H7 (cell line): ENCODE measurements around the gene BABAM2. TPM values are rescaled to one million over a fixed set of nuclear protein-coding genes. Genes with fewer than 3 reads are reported as not detected.

Experiments used
- DNase-seq: peaks from one replicate; pipeline ENCODE4 v3.0.0; 2012
- H3K27me3 ChIP-seq: 2 replicates; pipeline ENCODE4 v1.6.0; 2011; ENCODE audit warnings: mild to moderate bottlenecking, low read length; ENCODE audit not compliant: control insufficient read depth, insufficient read depth
- H3K36me3 ChIP-seq: replicated peaks from 2 replicates; pipeline ENCODE4 v1.5.1; 2011; ENCODE audit warnings: low read length; ENCODE audit not compliant: control insufficient read depth, insufficient read depth
- H3K4me3 ChIP-seq: 2 replicates; pipeline ENCODE4 v1.5.1; 2011; ENCODE audit warnings: low read depth, mild to moderate bottlenecking, control low read depth, low read length, moderate library complexity; ENCODE audit not compliant: insufficient read depth
- total RNA-seq: library from RNA; depleted of rRNA; stranded (reverse); fragments of >200 nt; shearing (Covaris generic); gene quantifications from 2 replicates; pipeline ENCODE4 v1.2.3, GENCODE V29; 2014

The BABAM2 gene
- total RNA-seq, 1 experiment from 2014 or later, result 25.3 TPM

DNA sequence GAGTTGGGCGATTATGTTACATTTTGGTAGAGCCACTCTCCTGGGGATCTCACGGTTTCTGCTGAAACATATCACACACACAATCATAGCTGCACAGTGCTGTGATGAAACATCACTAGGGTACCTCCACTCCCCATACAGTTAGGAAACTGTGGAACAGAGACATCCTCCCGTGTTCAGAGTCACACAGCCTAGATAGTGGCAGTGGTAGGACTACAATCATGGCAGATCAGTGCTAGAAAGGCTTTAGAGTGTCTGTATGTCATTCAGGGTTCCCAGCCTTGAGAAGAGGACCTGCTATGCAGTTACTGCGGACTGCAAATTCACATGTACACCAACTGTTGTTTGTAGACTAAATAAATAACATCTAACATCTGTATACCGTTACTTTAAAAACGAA, 291.8 kb downstream of the BABAM2 start:
- no peak for DNase-seq
- no peak overlapping the region for H3K4me3 ChIP-seq

DNA sequence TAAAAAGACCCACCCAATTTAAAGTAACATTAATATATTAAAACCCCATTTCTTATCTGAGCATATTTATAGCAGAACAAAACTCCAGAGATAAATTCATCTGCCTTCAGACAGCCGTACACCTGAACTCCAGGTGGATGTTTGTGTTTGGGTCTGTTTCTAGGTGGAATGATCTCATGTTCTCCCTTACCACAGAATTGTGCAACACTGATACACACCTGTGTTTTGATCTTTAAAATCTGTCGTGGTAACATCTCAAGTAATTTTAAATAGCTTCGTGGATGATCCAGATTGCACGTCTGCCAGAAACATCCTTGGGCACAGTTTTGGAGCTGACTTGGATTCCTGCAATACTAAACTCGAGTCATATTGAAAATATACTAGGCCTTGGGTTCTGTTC, 294.6 kb downstream of the BABAM2 start:
- Histone ChIP-seq H3K36me3 (no peaks in the 10 kb centered on the region), H3K4me3 (no peak overlapping the region), H3K27me3 (no peaks in the 10 kb centered on the region)
- DNase-seq, result no peak

More for the DNA sequence above, 291.8 kb downstream of the BABAM2 start:
- Histone ChIP-seq H3K36me3 (no peaks in the 10 kb centered on the region), H3K27me3 (no peaks in the 10 kb centered on the region)

DNA sequence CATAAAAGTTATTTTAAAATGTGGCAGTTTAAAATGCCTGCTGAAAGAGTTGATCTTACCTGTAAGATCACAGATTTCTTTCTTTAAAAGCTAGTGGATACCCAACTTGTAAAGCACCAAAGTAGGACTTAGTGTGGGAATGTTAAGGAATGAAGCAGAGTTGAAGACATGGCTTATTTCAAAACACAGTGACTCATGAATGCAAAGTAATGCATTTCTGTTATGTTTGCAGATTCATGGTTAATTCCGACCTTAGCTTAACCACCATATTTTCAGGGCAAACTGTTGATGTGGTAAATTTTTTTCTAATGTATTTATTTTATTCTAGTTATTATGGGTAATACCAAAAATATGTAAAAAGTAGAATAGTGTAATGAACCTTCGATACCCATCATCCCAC, 295.4 kb downstream of the BABAM2 start:
- Histone ChIP-seq H3K27me3 (no peaks in the 10 kb centered on the region), H3K36me3 (no peaks in the 10 kb centered on the region), H3K4me3 (no peak overlapping the region)
- no peak for DNase-seq

DNA sequence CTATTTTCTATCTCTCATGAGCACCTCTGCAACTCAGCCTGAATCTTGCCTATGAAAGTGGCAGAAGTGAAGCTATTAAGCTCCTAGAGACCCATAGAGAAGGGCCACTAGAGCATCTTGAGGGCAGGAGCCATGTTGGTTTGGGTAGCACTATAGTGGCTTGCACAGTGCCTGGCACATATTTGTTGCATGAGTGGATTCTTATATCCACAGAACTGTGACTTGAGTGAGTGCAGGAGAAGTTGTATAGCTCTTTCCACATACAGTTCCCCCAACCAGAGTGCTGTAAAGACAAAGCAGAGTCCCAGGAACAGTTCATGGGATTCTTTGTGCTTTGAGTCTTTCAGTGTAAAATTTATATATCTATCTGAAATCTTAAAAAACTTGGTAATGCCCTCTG, 296.7 kb downstream of the BABAM2 start:
- Histone ChIP-seq H3K4me3 (no peak overlapping the region), H3K36me3 (no peaks in the 10 kb centered on the region), H3K27me3 (no peaks in the 10 kb centered on the region)
- no peak for DNase-seq

DNA sequence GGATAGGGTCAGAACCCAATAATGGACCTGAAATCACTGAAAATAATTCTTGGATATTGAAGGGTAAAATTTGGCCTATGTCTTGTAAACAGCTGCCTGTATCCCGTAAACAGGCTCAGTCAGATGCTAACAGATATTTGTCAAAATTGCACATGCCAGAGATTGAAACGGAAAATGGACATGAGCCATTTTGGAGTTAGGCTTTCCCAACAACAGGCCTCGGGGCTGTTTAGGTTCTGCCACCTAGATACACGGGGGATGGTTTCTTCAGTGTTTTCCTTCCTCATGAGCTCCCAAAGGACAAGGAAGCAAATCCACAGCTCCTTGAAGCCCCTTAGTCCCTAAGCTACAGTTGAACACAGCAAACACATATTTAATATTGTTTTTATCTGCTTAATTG, 297.9 kb downstream of the BABAM2 start:
- no peak for DNase-seq
- no peaks in the 10 kb centered on the region for H3K36me3 ChIP-seq

DNA sequence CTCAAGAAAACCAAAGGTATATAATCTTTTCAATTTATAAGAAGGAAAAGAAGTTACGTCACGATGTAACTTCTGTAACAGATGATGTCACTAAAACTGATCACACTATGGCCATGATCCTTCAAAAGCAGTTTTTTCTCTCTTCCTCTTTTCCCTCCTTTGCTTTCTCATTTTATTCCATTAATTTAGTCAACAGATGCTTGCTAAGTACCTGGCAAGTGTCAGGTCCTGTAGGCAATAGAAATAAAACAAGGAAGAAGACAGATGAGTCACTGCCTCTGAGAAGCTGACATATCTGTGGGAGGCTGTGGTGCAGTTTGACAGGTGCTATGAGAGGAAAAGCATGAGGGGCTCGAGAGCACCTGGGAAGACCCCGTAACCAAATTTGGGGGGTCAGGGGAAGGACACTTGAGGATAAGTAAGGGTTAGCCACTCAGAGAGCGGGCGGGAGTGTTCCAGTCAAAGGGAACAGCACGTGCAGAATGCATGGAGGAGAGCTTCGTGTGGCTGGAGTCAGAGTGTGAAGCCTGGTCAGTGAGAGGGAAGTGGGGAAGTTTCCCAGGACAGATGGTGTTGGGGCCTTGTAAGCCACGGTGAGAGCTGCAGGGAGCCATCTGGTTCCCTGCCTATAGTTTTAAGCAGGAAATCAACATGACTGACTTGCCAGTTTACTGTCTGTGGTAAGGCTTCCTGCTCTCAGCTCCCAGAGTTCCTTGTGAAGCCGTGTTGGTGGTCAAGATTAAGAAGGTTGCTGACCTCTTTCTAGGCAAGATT, 303.3 kb downstream of the BABAM2 start:
- Histone ChIP-seq H3K36me3 (no peaks in the 10 kb centered on the region), H3K27me3 (no peaks in the 10 kb centered on the region), H3K4me3 (no peak overlapping the region)
- peak; percentile 11 for DNase-seq

More for the DNA sequence above, 297.9 kb downstream of the BABAM2 start:
- Histone ChIP-seq H3K4me3 (no peak overlapping the region), H3K27me3 (no peaks in the 10 kb centered on the region)

DNA sequence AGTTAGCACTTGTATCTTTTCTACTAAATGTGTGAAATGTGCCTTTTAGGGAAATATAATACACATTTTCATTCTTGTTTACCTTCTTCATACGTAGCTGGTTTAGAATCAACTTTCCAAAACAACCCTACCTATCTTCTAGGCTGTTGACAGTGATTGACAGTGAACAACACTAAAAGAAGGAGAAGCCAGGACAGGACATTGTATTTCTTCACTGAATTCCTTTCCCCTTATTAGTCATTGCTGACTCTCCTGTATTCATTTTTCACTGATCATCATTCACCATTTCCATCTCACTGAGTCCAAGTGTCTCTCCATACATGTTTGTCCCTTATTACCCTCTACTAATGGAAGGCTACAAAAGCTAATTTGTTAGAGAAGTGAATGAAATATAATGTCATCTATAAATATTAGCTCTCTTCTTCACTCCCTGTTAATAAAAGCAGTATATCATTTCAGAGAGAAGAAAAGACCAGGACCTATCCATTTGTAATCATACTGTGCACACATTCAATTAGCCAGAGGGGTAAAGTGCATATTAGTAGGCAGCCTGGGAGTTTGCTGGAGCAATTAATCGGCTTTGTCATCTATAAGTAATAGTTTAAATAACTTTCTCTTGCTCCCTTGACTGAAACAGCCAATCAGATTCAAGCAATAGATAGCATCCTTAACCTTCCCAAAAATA, 309.6 kb downstream of the BABAM2 start:
- DNase-seq, result no peak
- Histone ChIP-seq H3K36me3 (no peaks in the 10 kb centered on the region), H3K27me3 (no peaks in the 10 kb centered on the region), H3K4me3 (no peak overlapping the region)

DNA sequence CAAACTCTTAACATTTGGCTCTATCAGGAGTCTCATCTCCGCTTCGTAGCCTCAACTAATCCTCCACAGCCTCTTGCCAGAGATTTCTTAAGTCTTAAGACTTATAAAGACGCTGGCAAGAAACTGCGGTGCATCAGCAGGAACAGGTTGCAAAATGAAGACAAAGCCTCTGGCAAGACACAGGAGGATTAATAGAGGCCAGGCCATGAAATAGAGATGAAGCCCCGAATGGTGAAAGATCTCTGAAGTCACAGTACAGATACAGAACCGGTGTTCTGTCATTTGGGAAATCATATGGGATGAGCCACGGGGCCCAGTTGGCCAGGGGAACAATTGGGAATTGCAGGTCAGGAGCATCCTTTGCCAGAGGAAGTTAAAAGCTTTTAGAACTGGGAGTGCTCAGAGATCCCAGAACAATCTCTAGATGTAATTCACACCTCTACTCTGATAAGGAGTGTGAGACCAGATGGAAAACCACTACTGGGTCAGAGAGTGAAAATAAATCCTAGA, 311.2 kb downstream of the BABAM2 start:
- Histone ChIP-seq H3K36me3 (no peaks in the 10 kb centered on the region), H3K4me3 (no peak overlapping the region), H3K27me3 (no peaks in the 10 kb centered on the region)
- no peak for DNase-seq

DNA sequence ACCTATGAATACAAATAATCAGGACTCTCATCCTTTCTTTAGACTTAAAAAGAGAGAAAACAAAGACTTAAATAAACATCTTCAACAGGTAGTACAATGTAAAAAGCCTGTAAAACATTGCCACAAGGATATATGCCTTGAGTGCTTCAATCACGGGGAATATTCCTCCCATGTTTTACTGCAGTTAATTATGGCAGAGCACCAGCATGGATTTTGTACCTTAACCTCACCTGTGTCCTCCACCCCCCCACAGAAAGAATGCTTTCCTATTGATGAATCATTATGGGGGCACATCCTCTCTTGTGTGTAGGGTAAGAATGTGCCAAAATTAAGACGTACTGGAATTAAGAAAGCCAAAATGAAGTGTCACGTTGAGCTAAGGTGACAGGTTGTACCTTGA, 312.2 kb downstream of the BABAM2 start:
- Histone ChIP-seq H3K4me3 (no peak overlapping the region), H3K27me3 (no peaks in the 10 kb centered on the region), H3K36me3 (no peaks in the 10 kb centered on the region)
- no peak for DNase-seq

DNA sequence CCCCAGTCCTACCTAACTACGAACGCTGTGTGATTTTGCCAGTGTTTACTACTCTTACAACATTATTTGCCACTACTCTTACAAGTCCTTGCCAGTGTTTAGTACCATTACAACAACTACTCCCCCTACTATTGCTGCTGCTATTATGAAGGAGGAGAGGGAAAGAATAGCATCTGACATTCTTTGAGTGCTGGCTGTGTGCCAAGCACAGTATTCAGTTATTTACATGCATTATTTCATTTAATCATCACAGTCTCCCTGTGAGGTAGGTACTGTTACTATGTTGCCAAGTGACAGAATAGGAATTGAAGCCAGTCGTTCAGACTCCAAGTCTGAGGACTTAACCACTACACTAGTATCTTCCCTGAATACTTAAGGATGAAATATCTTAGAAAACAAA, 316.2 kb downstream of the BABAM2 start:
- no peak for DNase-seq
- Histone ChIP-seq H3K36me3 (no peaks in the 10 kb centered on the region), H3K4me3 (no peak overlapping the region), H3K27me3 (no peaks in the 10 kb centered on the region)

DNA sequence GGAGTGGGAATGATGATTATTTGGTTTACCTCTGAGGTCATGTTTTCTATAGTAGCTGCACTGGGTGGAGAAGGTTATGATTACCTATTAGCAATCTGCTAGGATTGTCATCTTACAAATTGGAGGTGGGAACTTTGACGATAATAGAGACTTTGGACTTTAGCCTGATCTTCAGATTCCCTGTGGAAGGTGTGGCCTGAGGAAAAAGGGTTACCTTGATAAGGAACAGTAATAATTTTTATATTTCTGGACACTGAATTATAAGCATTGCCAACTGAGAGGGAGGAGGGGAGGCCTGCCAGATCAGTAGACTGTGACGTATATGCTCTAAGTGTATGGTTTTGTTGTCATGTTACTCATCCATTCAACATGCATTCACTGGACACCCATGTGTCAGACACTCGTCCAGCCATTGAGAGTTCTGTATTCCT, 318.7 kb downstream of the BABAM2 start:
- DNase-seq, result no peak
- Histone ChIP-seq H3K27me3 (no peaks in the 10 kb centered on the region), H3K4me3 (no peak overlapping the region)

DNA sequence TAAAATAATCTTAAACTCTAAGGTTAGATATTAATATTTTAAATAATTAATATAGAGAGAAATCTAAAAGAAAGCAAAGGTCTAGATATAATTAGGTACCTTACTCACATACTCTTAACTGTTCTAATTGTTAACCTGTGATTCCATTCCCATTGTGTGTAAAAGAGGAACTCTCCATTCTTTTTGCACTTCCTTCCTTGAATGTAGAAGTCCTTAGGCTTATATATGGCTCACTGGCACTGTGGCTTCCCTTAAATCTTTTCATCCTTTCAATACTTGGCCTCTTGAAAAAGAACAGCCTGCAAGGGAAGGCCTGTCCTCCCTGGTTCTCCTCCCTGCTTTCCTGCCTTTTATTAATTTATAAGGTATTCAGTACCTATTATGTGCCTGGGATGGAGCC, 319.3 kb downstream of the BABAM2 start:
- no peaks in the 10 kb centered on the region for H3K36me3 ChIP-seq
- DNase-seq, result no peak
- no peaks in the 10 kb centered on the region for H3K27me3 ChIP-seq
- no peak overlapping the region for H3K4me3 ChIP-seq

More for the DNA sequence above, 318.7 kb downstream of the BABAM2 start:
- no peaks in the 10 kb centered on the region for H3K36me3 ChIP-seq

DNA sequence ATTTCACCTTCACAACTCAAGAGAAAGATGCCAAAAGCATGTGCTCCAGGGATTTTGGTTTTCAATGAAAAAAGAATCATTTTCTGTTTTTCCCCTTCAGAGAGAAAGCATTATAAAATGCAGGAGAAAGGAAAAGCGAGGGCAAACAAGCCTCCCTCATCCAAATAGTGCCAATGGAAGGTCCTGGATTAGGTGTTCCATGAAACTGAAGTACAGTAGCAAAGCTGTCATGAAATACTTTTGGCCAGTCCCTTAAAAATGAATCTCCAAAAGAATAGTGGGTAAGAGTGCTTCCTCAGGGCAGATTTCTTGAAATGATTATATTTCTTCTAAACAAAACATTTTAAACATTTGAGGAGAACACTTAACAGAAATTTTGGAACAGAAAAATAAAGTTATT, 320.0 kb downstream of the BABAM2 start:
- H3K27me3 ChIP-seq, result no peaks in the 10 kb centered on the region
- no peak overlapping the region for H3K4me3 ChIP-seq
- no peak for DNase-seq
- H3K36me3 ChIP-seq, result no peaks in the 10 kb centered on the region

DNA sequence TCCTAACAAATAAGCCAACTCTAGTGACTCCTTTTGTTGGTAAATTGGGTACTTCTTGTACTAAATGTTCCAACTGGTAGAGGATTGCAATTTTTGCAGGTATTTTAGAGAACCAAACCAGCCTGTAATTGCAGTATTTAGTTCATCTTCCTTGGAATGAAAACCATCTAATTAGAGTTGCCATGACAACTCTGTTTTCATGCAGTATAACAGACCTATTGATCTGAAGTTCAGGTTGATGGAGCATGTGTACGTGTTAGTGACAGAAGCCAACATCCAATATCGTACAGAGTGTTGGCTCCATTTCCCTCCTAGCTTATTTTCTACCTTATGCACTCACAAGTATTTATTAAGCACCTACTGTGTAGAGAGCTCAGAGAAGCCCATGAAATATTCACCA, 325.8 kb downstream of the BABAM2 start:
- Histone ChIP-seq H3K27me3 (no peaks in the 10 kb centered on the region), H3K36me3 (no peaks in the 10 kb centered on the region), H3K4me3 (no peak overlapping the region)
- no peak for DNase-seq

DNA sequence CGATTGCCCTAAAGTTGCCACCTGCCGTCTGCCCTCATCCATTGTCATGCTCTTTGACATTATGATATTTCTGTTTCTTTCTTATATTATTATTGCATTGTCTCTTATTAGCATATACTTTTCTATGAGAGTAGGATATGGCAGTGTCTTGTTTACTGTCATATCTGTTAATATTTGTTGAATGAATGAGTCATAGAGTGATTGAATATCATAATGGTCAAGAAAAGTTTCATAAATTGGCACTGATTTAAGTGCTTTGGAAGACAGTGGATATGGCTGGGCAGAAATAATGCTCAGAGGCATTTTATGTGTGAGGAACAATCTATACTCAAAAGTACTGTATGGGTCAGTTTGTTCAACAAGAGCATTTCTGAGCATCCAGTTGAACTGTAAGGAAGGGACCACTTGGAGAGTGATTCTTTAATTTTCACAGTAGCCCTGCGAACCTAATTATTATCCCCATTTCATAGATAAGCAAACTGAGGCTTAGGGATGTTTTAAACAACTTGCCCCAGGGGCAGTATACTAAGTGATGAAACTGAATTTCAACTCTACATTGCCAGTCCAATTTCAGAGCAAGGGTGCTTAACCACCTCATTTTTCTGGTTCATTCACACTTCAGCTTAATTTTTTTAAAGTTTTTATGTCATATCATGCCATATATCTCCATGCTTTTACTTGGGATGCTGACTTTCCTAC, 326.7 kb downstream of the BABAM2 start:
- H3K27me3 ChIP-seq, result no peaks in the 10 kb centered on the region
- no peak for DNase-seq

More for the DNA sequence above, 326.7 kb downstream of the BABAM2 start:
- H3K36me3 ChIP-seq, result no peaks in the 10 kb centered on the region
- no peak overlapping the region for H3K4me3 ChIP-seq
